Uterus (tissue), 4 donors: Measurements from ENCODE around the gene MADCAM1. TPM values are rescaled to one million over a fixed set of nuclear protein-coding genes. Genes with fewer than 3 reads are reported as not detected.

Source experiments
- DNase-seq, 2 donors: peaks; one replicate each; pipeline ENCODE4 v3.0.0-alpha.2; 2019 to 2020
- H3K27ac ChIP-seq, 2 donors: fragments of 200-600 bp; sonication (generic); 1 replicate in 1 of 2; 2 replicates in 1 of 2; pipeline ENCODE4 v1.5.1; 2016 to 2018
- H3K27me3 ChIP-seq, 2 donors: fragments of 200-600 bp; sonication (generic); one replicate each; pipeline ENCODE4 v1.5.1; 2018 to 2019; ENCODE audit warnings: control low read depth in 1 of 2
- H3K36me3 ChIP-seq, 2 donors: fragments of 200-600 bp; sonication (generic); one replicate each; pipeline ENCODE4 v1.5.1; 2019; ENCODE audit warnings: control low read depth in 1 of 2
- H3K4me1 ChIP-seq, 2 donors: fragments of 200-600 bp; sonication (generic); one replicate each; pipeline ENCODE4 v1.5.1; 2018 to 2019; ENCODE audit warnings: control low read depth in 1 of 2
- H3K4me3 ChIP-seq, 2 donors: fragments of 200-600 bp; sonication (generic); 1 replicate in 1 of 2; 2 replicates in 1 of 2; pipeline ENCODE4 v1.5.1; 2018 to 2019; ENCODE audit warnings: mild to moderate bottlenecking in 1 of 2
- H3K9me3 ChIP-seq, 2 donors: fragments of 200-600 bp; sonication (generic); one replicate each; pipeline ENCODE4 v1.5.1; 2019; ENCODE audit warnings: control low read depth in 1 of 2
- CTCF ChIP-seq, 4 experiments: fragments of 200-600 bp in 2 of 4; fragments of 450-650 bp in 2 of 4; sonication (generic) in 2 of 4; IDR thresholded peaks; one replicate each; pipeline ENCODE4 v1.5.1; 2016 to 2019; ENCODE audit warnings: antibody characterized with exemption in 4 of 4, mild to moderate bottlenecking in 2 of 4, moderate library complexity in 1 of 4
- POLR2A ChIP-seq, 2 donors: fragments of 450-650 bp; IDR thresholded peaks; one replicate each; pipeline ENCODE4 v1.6.1; 2016; ENCODE audit warnings: antibody characterized with exemption in 2 of 2, mild to moderate bottlenecking in 1 of 2, moderate library complexity in 1 of 2
- intact Hi-C: fragments of 100-400 bp; cut with DNase I; formaldehyde crosslinking; loops from one replicate; pipeline ENCODE4 v1.15.1; 2023; ENCODE audit warnings: low total_unique reads
- total RNA-seq, 4 donors: library from RNA; depleted of rRNA in 3 of 4; stranded (reverse); fragments of >200 nt in 3 of 4; gene quantifications; one replicate each; pipeline versions ENCODE4 v1.1.0 to v1.2.4, GENCODE V29; 2014 to 2023
- donor health status: DM: yes; HTN: yes; CAD: no.

Gene MADCAM1
- total RNA-seq, 4 donors from 2014 or later, result 0.34 to 2.7 TPM; not detected in 2

- Histone ChIP-seq H3K27me3 (no peaks in the 10 kb centered on the region), H3K4me1 (no peaks in the 10 kb centered on the region), H3K36me3 (no peaks in the 10 kb centered on the region), H3K27ac (no peak overlapping the region), H3K9me3 (no peaks in the 10 kb centered on the region), H3K4me3 (no peak overlapping the region)
- no peak for DNase-seq
- no peak for TF ChIP-seq POLR2A (IDR thresholded peaks at IDR 0.05)
- TF ChIP-seq CTCF (IDR thresholded peaks at IDR 0.05), result no peak
- intact Hi-C loops, result no loop called here
Observed at GRCh38 chr19:525857-526419, 29.7 kb downstream of the MADCAM1 start.

GRCh38 chr19:530134-531008 lies 34.1 kb downstream of the MADCAM1 start:
- peak overlapping the region; percentile 93 to 97 for H3K27ac ChIP-seq
- intact Hi-C loops, result no loop called here

GRCh38 chr19:531009-531752 lies 34.9 kb downstream of the MADCAM1 start:
- DNase-seq, result peak; percentile 73 to 89
- TF ChIP-seq CTCF (IDR thresholded peaks at IDR 0.05) (peak in 2 of 4 experiments; percentile 24 to 31), POLR2A (IDR thresholded peaks at IDR 0.05) (no peak)
- Histone ChIP-seq H3K27me3 (no peaks in the 10 kb centered on the region), H3K9me3 (no peaks in the 10 kb centered on the region), H3K36me3 (no peaks in the 10 kb centered on the region), H3K27ac (peak overlapping the region; percentile 93 to 97), H3K4me3 (peak overlapping the region; percentile 97 to 98), H3K4me1 (peaks cover 0 to 23% of the 10 kb centered on the region in 2 donors)
- intact Hi-C loops, result no loop called here

More at GRCh38 chr19:530134-531008, 34.1 kb downstream of the MADCAM1 start:
- no peak for TF ChIP-seq POLR2A (IDR thresholded peaks at IDR 0.05)
- no peak for TF ChIP-seq CTCF (IDR thresholded peaks at IDR 0.05)
- Histone ChIP-seq H3K9me3 (no peaks in the 10 kb centered on the region), H3K4me1 (peaks cover 0 to 20% of the 10 kb centered on the region in 2 donors), H3K27me3 (no peaks in the 10 kb centered on the region), H3K4me3 (peak overlapping the region; percentile 97 to 98), H3K36me3 (no peaks in the 10 kb centered on the region)
- DNase-seq, result peak in 1 of 2 donors; percentile 28

- no peaks in the 10 kb centered on the region for H3K9me3 ChIP-seq
- H3K36me3 ChIP-seq, result no peaks in the 10 kb centered on the region
- peak within 1 kb of the TSS; percentile 97 to 98 for H3K4me3 ChIP-seq
- peak in 1 of 2 donors; percentile 31 for DNase-seq
- TF ChIP-seq POLR2A (IDR thresholded peaks at IDR 0.05), result peak; percentile 87
- no peak for TF ChIP-seq CTCF (IDR thresholded peaks at IDR 0.05)
- no peaks in the 10 kb centered on the region for H3K27me3 ChIP-seq
- intact Hi-C loops, result no loop called here
- peaks cover 0 to 23% of the 10 kb centered on the region in 2 donors for H3K4me1 ChIP-seq
- peak within 1 kb of the TSS; percentile 93 to 97 for H3K27ac ChIP-seq
Observed at GRCh38 chr19:531753-532560, 35.7 kb downstream of the MADCAM1 start, which contains the start of gene CDC34. Gene CDC34 (plus strand): TSS chr19:531760. CDS start chr19:531932, 172 bp downstream.
